ENCODE data around the gene SGCG.
"Not testable (repeated sequence)": the region's sequence is repeated elsewhere in the genome, so short reads cannot be mapped to it uniquely, and the experiment has no call there.

Gene SGCG, protein sequence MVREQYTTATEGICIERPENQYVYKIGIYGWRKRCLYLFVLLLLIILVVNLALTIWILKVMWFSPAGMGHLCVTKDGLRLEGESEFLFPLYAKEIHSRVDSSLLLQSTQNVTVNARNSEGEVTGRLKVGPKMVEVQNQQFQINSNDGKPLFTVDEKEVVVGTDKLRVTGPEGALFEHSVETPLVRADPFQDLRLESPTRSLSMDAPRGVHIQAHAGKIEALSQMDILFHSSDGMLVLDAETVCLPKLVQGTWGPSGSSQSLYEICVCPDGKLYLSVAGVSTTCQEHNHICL

DNA sequence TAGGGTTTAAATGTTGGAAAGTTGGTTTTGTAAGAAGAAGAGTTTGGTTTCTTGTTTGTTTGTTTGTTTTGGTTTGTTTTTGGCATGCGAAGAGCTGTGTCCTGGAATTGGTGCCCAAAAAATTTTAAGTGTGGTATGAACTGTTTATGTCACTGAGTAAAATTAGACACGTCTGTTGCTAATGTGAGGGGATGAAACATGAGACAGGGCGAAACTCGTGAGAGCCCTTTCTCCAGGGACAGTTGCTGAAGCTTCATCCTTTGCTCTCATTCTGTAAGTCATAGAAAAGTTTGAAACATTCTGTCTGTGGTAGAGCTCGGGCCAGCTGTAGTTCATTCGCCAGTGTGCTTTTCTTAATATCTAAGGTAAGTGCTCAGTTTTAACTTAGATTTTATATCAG is at the start of gene SGCG:
TSS of gene SGCG (plus strand) at position 269 of the 400 bp plus-strand sequence. CDS start 22,716 bp downstream, outside the sequence.
- no peak for DNase-seq

DNA sequence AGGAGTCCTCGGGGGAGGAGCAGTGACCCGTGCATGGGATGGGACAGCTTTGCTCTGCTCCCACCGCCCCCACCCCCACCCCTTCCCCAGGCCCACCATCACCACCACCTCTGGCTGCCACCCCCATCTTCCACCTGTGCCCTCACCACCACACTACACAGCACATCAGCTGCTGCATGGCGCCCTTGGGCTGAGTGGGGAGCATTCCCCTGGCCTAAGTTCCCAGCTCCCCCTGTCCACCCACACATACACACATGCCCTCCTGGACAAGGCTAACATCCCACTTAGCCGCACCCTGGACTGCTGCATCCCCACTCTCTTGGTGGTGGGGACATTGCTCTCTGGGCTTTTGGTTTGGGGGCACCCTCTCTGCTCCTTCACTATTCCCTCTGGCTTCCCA is 46.2 kb upstream of the SGCG start:
- no peak for DNase-seq

DNA sequence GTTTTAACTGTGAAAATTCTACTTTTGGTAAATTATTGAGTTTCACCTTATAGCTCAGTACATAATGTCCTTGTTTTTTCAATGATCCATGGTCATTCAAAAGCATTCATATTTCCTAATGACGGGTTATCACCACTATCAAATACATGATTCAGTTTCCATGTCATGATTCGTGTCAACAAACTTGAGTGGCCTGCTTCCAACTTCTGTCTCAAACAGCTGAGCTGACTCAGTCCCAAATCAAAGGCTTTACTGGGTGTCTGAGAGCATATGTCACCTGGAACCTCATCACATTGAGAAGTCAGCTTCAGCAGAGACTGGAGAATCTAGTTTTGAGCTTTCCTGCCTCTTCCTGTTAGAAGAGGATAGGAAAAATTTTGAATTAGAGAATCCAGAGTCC is 40.3 kb upstream of the SGCG start:
- DNase-seq: peak; percentile 37

DNA sequence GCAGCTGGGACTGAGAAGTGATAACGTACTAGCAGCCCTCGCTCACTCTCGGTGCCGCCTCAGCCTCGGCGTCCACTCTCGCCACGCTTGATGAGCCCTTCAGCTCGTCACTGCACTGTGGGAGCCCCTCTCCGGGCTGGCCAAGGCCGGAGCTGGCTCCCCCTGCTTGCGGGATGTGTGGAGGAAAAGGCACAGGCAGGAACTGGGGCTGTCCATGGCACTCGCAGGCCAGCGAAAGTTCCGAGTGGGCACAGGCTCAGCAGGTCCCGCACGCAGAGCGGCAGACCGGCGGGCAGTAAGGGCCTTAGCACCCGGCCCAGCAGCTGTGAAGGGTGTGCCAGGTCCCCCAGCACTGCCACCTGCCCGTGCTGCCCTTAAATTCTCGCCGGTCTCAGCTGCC is 38.8 kb upstream of the SGCG start:
- no peak for DNase-seq

DNA sequence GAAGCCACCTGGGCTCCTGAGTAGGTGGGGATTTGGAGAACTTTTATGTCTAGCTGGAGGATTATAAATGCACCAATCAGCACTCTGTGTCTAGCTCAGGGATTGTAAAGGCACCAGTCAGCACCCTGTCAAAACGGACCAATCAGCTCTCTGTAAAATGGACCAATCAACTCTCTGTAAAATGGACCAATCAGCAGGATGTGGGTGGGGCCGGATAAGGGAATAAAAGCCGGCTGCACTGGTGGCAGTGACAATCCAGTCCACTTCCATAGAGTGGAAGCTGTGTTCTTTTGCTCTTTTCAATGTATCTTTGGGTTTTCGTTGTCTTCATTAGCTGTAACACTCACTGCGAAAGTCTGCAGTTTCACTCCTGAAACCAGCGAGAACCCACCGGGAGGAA is 38.2 kb upstream of the SGCG start:
- not testable (repeated sequence) for DNase-seq

DNA sequence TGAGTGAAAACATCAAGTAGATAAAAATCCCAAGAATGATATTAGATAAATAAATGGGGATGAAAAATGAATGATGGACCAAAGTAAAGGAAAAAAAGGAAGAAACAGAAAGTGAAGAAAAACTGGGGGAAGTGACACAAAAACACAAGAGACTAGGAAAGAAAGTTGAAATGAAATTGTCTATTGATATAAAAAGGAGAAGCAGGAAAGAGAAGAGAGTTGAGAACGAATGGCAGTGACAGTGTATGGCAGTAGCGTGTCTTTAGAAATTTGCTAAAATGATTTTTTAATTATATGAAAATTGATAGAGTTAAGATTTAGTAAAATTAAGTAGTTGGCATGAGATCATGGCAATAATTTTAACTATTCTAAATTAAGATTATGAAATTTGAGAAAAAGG is 36.3 kb upstream of the SGCG start:
- no peak for DNase-seq

DNA sequence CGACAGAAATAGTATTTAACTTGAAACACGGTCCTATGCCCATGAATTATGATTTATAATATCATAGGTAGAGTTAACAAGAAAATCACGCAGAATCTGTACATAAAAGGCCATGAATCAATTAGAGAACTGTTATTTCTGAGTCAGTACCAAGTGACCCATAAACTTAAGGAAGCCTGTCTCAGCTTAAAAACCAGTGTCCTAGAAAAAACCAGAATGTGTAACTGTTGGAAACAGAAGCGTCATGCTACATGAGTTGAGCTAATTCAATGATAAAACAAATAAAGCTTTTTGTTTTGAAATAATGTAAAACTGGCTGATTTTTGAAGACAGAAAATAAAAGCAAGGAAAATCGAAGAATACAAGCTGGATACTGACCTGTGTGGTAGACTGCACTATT is 34.8 kb upstream of the SGCG start:
- no peak for DNase-seq

DNA sequence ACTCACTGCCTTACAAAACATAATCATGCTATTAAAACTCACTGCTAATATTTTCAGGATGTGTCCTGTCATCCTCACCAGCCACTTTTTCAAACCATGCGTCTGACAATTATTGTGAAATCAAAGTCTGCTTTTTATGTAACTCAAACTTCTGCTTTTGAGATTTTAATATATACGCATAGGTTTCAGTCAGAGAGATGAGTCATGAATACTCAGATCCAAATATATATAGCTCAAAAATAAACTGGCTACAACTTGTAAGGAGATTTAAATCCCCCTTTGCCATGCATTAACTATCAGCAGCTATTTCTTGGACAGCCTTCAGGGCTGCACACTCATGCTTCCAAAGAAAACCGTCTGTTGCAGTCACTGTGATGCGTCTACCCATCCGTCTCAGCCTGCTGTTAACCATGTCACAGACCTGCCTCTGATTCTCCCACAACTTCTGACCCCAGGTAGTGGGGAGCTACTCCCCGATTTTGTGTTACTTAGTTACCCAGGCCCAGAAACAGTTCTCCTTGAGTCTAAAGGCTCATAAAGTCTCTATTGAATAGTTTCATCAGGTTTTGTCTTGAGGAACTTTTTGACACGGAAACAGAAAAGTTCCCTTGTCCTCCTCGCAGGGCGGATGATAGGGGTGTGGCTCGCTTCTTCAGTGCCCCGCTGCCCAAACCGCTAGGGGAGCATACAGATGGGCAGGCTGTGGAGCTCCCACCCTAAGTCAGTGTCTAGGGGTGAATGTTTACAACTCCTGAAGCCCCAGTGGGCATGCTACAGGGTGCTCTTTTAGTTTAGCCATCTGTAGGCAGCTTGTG is 33.8 kb upstream of the SGCG start:
- DNase-seq: peak; percentile 65

DNA sequence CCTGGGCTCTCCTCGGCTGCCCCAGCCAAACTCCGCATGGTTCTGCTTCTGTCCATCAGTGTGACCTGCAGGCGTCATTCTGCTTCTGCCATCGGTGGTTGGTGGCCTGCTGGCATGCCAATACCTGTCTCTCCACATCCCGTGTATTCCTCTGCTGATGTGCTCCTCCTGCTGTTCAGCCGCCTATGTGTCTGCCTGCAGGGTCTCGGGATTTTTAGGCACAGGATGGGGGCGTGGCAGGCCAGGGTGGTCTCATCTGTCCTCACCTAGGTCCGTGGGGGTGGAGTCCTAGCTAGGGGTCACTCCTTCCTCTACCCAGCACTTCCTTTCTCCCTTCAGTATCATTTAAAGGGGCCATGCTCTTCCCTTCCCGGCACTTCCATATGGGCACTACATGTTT is 33.0 kb upstream of the SGCG start:
- no peak for DNase-seq

DNA sequence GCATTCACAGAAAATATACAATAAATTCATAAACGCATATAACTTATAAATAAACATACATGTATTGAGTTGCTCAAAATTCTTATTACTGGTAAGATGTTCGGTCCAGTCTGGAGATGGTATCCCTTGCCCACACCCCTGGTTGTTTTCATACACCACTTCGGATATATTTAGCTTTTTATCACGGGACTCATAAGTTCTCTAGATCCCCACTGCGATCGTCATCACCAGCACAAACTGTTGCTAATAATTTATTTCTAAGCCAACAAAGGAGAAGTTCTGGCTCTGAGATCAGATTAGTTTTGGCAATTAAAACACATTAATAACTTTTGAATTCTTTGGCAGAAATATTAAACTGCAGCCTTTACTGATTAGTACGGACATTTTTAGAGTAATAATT is 23.0 kb upstream of the SGCG start:
- no peak for DNase-seq

DNA sequence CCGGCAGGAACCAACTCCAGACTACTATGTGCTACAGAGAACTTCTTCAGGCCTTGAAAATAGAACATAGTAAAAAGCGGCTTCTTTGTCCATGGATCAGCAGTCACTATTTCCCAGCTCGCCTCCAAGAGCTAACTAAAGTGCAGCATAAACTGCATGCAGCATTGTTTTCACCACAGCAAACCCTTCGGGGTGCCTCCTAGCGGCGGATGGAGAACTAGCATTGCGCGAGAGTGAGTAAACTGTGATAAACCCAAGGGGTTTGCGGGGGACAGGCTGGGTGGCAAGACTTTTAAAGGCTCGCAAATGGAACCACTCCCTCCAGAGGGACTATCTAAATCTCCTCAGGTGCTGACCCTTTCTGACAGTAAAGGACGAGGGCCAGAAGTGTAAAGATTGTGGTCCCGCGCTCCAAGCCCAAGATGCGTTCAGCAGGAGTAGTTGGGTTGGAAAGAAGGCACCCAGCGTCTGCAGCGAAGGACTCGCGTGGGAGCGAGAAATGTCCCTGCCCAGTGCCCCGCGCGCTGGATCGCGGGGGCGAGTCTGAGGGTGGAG is 21.5 kb upstream of the SGCG start:
- peak; percentile 56 for DNase-seq

DNA sequence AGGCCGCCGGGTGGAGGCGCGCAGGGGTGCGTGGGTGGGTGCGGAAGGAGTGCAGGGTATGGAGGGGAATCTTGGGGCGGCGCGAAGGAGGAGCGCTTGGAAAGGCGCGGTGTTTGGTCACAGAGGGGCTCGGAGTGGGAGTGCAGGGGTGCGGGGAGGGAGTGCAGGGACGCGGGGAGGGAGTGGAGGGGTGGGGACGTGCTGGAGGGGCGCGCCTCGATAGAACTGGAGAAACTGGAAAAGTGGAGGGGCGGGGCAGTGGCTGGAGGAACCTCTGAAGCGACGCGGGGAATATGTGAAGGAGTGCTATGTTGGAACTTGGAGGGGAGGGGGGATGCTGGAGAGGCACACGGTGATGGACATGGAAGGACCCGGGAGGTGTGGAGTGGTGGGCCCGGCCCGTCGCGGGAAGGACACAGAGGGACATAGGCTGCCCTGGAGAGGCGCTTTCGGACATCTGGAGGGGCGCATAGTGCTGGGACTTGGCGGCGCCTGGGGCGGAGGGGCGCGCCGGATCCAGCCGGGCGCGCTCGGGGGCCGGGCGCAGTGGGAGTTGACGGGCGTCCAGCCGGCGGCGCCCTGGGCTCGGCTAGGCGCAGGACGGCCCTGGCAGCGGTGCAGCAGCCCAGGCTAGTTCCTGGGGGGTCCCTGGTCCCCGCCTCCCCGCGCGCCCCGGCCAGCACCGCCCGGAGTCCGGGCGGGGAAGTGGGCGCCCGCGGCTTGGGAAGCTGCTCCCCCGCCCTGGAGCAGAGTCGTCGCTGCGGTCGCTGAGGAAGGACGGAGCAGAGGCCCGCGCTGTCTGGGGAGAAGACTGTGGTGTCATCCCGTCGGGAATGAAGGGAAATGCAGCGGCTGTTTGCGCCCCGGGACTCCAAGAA is 20.8 kb upstream of the SGCG start:
- peak; percentile 37 for DNase-seq

DNA sequence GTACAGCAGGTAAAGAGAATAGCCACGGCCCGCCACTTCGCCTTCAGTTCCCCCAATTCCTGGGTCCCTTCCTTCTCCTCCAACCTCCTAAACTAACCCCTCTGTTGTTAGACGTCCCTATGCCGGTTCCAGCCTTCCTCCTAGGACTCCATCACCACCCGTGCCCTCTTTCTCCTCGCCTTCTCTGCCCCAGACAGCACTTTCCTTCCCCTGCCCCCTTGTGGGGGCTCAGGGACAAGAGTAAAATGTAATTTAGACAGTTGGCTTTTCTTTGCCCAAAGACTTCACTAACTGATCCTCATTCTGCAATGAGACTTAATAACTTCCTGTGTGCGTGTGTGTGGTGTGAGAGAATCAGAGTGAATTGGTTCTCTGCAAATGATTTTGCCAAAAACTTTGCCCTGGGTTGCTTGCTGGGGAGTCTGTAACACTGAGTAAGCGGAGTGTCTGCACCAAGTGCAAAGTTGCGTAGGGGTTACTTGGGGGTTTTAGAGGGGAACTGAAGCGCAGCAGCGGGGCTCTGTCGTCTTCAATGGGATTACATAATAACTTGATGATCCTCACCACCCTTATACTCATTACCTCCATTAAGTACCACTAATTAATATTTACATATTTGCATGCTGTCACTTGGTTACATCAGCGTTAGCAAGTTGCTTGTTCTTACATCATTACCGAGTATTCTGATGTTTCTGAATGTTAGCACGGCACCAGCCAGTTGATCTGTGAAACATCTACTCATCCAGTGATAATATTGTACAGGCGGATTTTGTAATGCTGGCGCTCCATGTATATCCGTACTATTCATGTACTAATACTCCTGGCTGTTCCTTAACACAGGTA is 19.9 kb upstream of the SGCG start:
- peak; percentile 26 for DNase-seq

DNA sequence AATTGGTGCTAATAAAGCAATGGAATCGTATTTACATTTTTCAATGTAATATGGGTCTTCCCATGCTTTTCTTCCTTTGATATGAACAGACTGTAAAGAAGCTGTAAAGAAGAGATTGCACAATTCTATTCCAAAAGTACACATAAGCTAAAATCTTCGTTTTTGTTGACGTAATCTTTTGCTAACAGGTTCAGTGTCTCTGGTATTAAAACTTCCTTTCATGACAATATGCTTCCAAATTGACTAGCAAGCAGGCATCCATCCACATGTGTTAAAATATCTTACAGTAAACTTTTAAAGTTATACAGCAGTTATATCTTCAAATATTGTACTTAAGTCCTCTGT is 19.3 kb upstream of the SGCG start:
- no peak for DNase-seq

DNA sequence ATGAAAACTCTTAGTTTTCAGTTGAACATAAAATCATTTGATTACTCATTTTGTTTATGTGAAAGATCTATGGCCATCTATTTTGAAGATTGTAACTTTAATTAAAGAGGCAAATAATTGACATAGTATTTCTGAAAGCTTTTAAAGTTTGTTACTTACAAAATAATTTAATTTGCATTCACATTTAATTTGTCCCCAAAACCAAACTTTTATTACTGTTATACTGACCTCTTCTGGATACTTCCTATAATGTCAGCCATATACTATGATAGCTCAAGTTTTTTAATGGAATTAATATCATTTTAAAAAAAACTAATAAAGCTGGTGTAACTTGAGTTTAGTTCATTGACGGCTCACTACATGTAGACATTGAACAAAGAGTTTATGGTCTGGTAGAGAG is 4.9 kb upstream of the SGCG start:
- peak; percentile 14 for DNase-seq

DNA sequence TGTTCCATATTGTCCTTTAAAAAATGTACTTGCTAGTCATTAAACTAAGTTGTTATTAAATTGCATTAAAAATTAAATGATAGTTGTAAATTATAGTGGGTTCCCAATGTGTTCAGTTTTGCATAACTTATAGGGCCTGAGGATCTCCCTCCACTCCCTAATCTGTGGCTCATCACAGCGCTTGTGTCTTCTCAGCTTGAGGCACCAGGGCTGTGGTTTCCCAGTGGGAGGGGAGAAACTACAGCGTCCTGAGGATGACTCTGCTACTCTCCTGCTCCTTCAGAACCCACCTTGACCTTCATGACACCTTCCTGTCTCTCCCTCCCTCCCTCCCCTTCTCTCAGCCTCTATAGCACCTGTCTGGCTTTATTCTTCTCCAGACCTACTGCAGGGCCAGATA is 1.4 kb downstream of the SGCG start:
- no peak for DNase-seq

DNA sequence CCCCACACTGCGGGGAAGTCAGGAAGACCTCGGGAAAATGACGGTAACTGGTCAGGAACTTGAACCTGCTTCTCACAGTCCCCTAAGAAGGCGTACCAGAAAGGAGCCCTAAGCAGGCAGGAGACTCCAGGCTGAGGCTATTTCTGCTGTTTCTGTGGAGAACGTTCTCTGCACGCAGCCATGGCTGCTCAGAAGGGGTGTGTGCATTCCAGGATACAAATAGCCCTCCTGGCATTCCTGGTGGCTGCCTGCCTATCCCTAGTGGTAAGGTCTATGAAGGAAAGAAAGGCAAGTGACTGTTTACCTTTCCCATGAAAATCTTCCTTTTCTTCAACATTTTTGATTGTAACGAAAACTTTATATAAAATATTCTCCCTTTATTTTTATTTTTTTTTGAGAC is 2.5 kb downstream of the SGCG start:
- no peak for DNase-seq

DNA sequence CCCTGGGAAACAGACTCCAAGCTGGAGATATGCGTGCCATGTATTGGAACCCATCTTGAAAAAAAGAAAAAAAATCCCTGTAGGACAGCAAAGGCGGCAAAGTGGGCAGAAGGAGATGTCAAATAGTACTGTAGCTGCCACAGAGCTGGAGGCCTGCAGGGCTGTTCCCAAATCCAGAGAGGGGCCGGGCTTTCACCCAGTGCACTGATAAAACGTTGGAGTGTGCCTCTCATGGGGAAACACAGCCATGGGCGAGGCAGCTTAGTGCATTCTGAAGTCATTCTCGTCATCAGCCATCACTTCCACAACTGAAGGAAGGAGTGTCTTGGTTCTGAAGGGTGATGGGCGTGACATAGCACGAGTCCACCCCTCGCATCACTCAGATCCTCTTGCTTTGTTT is 4.8 kb downstream of the SGCG start:
- DNase-seq: no peak

DNA sequence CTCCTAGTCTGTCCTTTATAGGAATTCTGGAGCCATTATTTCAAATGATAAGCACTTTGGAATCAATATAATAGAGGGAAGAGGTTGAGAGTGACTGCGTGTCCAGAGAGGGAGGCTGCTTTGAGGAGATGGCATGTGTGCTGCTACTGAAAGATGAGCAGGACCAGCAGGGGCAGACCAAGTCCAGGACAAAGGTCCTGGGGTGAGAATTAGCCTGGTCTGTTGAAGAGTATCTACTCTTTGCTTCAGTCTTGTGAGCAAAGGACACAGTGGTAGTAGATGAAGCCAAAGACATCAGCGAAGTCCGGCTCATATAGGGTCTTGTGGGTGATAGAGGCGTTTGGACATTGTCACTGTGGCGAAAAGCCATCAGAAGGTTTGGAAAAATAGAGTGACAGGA is 21.1 kb downstream of the SGCG start:
- no peak for DNase-seq

DNA sequence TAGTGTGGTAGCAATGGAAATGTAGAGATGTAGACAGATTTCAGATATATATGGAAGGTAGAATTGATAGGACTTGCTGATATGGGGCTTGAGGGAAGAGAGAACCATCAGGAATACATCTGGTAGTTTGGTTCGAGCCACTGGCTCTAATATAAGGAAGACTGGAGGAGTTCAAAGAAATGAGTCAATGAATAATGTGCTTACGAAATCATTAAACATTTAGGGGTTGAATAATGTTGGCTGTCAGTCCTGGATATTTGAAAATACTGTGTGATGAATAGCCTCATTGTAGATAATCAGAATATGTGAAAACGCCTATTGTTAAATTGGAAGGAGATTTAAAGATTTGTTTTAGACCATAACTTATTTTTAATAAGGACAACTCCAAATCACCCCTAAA is 21.6 kb downstream of the SGCG start:
- peak; percentile 47 for DNase-seq

DNA sequence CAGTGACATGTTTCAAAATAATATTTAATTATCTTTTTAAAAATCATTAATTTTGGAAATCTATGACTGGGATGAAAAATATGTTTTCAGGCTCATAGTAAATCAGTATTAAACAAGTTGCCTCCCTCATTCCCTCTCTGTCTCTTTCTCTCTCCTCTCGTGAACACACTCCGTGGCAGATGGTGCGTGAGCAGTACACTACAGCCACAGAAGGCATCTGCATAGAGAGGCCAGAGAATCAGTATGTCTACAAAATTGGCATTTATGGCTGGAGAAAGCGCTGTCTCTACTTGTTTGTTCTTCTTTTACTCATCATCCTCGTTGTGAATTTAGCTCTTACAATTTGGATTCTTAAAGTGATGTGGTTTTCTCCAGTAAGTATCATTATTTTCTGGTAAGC is 22.7 kb downstream of the SGCG start:
- no peak for DNase-seq

DNA sequence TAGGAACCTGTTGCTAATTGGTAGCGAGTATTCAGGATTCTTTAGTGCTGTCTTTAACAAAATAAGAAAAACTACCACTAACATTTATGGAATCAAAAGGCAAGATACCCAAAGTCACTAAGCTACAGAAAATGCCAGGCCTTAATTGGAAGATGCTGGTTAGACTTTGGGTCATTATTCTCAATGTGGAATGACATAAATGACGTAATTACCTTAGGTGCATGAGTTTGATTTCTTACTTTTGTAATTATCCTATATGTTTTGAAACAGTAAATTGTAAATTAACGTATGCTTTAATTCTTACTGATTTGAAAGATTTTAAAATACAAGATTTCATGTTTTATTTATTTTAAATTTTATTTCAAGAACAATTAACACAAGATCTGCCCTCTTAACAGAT is 25.0 kb downstream of the SGCG start:
- DNase-seq: no peak
